GM18508 (cell line): ENCODE data around the gene PRAMEF14.
"Not testable (repeated sequence)": the region's sequence is repeated elsewhere in the genome, so short reads cannot be mapped to it uniquely, and the experiment has no call there.

Source experiments
- ATAC-seq: cut with Tn5 transposase; IDR thresholded peaks from one replicate; pipeline ENCODE4 v1.9.1; 2021; ENCODE audit warnings: moderate number of reproducible peaks; ENCODE audit not compliant: insufficient read depth, unreplicated experiment

The PRAMEF14 gene

GRCh38 chr1:13347034-13347433 lies at the start of gene PRAMEF14:
Gene PRAMEF14 (minus strand): TSS chr1:13347134. CDS start chr1:13345314, 1,820 bp downstream.
- not testable (repeated sequence) for ATAC-seq

GRCh38 chr1:13395311-13395710 lies 48.4 kb upstream of the PRAMEF14 start:
- not testable (repeated sequence) for ATAC-seq

- ATAC-seq: not testable (repeated sequence)
Measured at GRCh38 chr1:13394761-13395160, 47.8 kb upstream of the PRAMEF14 start.

GRCh38 chr1:13393004-13393403 lies 46.1 kb upstream of the PRAMEF14 start:
- ATAC-seq: not testable (repeated sequence)

GRCh38 chr1:13389332-13389731 lies 42.4 kb upstream of the PRAMEF14 start, which contains the start of gene PRAMEF17:
Gene PRAMEF17 (plus strand): TSS chr1:13389632. CDS start chr1:13389658, 26 bp downstream.
- not testable (repeated sequence) for ATAC-seq

GRCh38 chr1:13380380-13380779 lies 33.4 kb upstream of the PRAMEF14 start:
- ATAC-seq: not testable (repeated sequence)

GRCh38 chr1:13378983-13379382 lies 32.0 kb upstream of the PRAMEF14 start:
- not testable (repeated sequence) for ATAC-seq

GRCh38 chr1:13368544-13368943 lies 21.6 kb upstream of the PRAMEF14 start:
- not testable (repeated sequence) for ATAC-seq

GRCh38 chr1:13366536-13366935 lies 19.6 kb upstream of the PRAMEF14 start:
- not testable (repeated sequence) for ATAC-seq

GRCh38 chr1:13364928-13365327 lies 18.0 kb upstream of the PRAMEF14 start:
- not testable (repeated sequence) for ATAC-seq

- ATAC-seq: not testable (repeated sequence)
Measured at GRCh38 chr1:13362364-13362763, 15.4 kb upstream of the PRAMEF14 start.

GRCh38 chr1:13356774-13357173 lies 9.8 kb upstream of the PRAMEF14 start:
- ATAC-seq: not testable (repeated sequence)

GRCh38 chr1:13354475-13354874 lies 7.5 kb upstream of the PRAMEF14 start:
- not testable (repeated sequence) for ATAC-seq

- ATAC-seq: not testable (repeated sequence)
Measured at GRCh38 chr1:13353476-13353875, 6.5 kb upstream of the PRAMEF14 start.

- ATAC-seq: not testable (repeated sequence)
Measured at GRCh38 chr1:13342496-13342895, 4.4 kb downstream of the PRAMEF14 start.

GRCh38 chr1:13315281-13315680 lies 31.7 kb downstream of the PRAMEF14 start, which contains the start of gene PRAMEF15:
Gene PRAMEF15 (plus strand): TSS chr1:13315581. CDS start chr1:13318408, 2,827 bp downstream.
- ATAC-seq: not testable (repeated sequence)

- ATAC-seq: not testable (repeated sequence)
Measured at GRCh38 chr1:13303239-13303638, 43.7 kb downstream of the PRAMEF14 start, which contains the start of gene PRAMEF33. Gene PRAMEF33 (plus strand): TSS chr1:13303539. CDS start chr1:13305955, 2,416 bp downstream.

GRCh38 chr1:13302197-13302596 lies 44.7 kb downstream of the PRAMEF14 start:
- not testable (repeated sequence) for ATAC-seq

- not testable (repeated sequence) for ATAC-seq
Measured at GRCh38 chr1:13298699-13299098, 48.2 kb downstream of the PRAMEF14 start.

- not testable (repeated sequence) for ATAC-seq
Measured at GRCh38 chr1:13297216-13297931, 49.6 kb downstream of the PRAMEF14 start.
